Measurements from ENCODE around the gene ANKRD24.
"Not testable (repeated sequence)": the region's sequence is repeated elsewhere in the genome, so short reads cannot be mapped to it uniquely, and the experiment has no call there.

Gene ANKRD24

DNA sequence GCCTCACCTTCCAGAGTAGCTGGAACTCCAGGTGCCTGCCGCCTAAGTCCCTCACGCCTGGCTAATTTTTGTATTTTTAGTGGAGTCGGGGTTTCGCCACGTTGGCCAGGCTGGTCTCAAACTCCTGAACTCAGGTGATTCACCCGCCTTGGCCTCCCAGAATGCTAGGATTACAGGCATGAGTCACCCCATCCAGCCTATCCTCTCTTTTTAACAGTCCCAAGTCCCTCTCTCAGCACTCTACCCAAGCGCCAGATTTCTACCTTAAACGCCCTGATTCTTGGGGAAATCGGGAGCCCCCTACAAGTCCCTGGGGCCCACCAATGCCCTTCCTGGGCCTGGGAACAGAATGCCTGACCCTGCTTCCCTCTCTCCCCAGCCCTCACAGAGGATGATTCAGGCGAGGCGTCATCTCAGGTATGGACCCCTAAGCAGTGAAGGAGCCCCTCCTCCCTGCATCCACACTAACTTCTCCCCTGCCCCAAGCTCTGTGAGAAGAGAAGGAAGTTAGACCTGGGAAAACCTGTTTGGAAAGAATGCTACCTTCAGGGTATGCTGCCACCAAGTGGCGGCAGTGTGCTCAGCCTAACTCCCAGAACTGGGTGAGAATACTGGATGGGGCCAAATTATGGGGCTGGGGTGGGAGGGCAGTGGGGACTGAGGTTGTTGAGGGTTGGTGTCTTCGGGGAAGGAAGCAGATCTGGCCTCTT, 26.1 kb downstream of the ANKRD24 start:
- TF ChIP-seq, protein P1, sequence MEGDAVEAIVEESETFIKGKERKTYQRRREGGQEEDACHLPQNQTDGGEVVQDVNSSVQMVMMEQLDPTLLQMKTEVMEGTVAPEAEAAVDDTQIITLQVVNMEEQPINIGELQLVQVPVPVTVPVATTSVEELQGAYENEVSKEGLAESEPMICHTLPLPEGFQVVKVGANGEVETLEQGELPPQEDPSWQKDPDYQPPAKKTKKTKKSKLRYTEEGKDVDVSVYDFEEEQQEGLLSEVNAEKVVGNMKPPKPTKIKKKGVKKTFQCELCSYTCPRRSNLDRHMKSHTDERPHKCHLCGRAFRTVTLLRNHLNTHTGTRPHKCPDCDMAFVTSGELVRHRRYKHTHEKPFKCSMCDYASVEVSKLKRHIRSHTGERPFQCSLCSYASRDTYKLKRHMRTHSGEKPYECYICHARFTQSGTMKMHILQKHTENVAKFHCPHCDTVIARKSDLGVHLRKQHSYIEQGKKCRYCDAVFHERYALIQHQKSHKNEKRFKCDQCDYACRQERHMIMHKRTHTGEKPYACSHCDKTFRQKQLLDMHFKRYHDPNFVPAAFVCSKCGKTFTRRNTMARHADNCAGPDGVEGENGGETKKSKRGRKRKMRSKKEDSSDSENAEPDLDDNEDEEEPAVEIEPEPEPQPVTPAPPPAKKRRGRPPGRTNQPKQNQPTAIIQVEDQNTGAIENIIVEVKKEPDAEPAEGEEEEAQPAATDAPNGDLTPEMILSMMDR (IDR thresholded peaks at IDR 0.05; ENCODE audit: borderline replicate concordance, control extremely low read depth, extremely low read depth, insufficient read depth, missing control alignments) = peak; percentile 51
- in situ Hi-C loops (cut with MboI; ENCODE audit: low sequenced_read_pairs, unreplicated experiment) = loop anchor here (10.0 kb wide), 1 partner anchor 224 kb away; the partner anchor contains the start of gene EEF2
- peak; percentile 66 for DNase-seq (ENCODE audit: low spot score)

DNA sequence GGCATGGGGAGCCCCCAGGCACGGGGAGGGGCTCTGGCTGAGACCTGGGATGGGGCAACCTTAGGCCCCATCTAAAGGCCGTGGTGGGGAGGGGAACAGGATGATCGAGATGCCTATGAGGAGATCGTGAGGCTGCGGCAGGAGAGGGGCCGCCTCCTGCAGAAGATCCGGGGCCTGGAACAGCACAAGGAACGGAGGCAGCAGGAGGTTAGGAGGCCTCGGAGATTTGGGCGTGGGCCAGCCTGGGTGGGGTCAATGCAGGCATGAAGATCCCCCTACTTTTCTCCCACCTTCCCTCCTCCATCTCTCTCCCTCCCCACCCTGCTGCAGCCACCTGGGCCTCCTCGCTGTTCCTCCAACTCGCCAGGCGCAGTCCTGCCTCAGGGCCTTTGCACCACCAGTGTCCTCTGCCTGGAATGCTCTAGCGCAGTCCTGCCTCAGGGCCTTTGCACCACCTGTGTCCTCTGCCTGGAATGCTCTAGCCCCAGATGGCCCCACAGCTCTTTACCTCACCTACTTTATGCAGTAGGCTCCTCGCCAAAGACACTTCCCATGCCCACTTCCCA, 27.8 kb downstream of the ANKRD24 start:
- TF ChIP-seq, protein P1 (IDR thresholded peaks at IDR 0.05; ENCODE audit: borderline replicate concordance, control extremely low read depth, extremely low read depth, insufficient read depth, missing control alignments) = no peak
- in situ Hi-C loops (cut with MboI; ENCODE audit: low sequenced_read_pairs, unreplicated experiment) = no loop called here
- no peak for DNase-seq (ENCODE audit: low spot score)

DNA sequence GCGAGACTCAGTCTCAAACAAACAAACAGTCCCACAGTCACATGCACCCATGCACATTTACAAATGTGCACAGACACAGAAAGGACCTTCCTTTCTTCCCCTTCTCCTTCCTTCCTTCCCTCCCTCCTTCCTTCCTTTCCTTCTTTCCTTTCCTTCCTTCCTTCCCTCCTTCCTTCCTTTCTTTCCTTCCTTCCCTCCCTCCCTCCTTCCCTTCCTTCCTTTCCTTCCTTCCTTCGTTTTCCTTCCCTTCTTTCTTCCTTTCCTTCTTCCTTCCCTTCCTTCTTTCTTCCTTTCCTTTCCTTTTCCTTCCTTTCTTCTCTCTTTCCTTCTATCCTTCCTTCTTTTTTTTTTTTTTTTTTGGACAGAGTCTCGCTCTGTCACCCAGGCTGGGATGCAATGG, 30.6 kb downstream of the ANKRD24 start:
- DNase-seq (ENCODE audit: low spot score) = no peak
- in situ Hi-C loops (cut with MboI; ENCODE audit: low sequenced_read_pairs, unreplicated experiment) = no loop called here
- TF ChIP-seq, protein P1 (IDR thresholded peaks at IDR 0.05; ENCODE audit: borderline replicate concordance, control extremely low read depth, extremely low read depth, insufficient read depth, missing control alignments) = no peak

DNA sequence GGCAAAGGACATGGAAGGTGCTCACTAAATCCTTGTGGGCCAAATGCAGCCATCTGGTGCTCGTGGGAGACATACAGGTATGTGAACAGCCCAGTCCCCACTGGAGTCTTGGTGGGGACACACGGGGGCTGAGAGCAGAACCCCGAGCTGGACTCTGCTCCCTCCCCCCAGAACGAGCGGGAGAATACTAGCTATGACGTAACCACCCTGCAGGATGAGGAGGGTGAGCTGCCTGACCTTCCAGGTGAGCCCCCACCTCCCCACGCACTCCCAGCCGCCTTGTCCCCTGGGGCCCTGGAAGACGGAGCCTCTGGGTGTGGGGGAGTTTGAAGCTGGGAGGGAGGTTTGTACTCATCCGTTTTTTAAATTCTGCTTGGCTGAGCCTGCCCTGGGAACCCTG, 33.3 kb downstream of the ANKRD24 start:
- DNase-seq (ENCODE audit: low spot score) = no peak
- TF ChIP-seq, protein P1 (IDR thresholded peaks at IDR 0.05; ENCODE audit: borderline replicate concordance, control extremely low read depth, extremely low read depth, insufficient read depth, missing control alignments) = no peak
- in situ Hi-C loops (cut with MboI; ENCODE audit: low sequenced_read_pairs, unreplicated experiment) = no loop called here

DNA sequence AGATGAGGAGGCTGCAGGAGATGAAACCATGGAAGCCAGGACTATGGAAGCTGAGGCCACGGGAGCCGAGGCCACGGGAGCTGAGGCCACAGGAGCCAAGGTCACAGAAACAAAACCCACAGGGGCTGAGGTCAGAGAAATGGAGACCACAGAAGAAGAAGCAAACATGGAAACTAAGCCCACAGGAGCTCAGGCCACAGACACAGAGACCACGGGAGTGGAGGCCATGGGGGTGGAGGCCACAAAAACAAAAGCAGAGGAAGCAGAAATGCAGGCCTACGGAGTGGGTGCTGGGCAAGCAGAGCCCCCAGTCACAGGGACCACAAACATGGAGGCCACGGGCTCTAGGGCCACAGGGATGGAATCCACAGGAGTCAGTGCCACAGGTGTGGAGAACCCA, 34.4 kb downstream of the ANKRD24 start:
- TF ChIP-seq, protein P1 (IDR thresholded peaks at IDR 0.05; ENCODE audit: borderline replicate concordance, control extremely low read depth, extremely low read depth, insufficient read depth, missing control alignments) = no peak
- in situ Hi-C loops (cut with MboI; ENCODE audit: low sequenced_read_pairs, unreplicated experiment) = no loop called here
- DNase-seq (ENCODE audit: low spot score) = no peak

DNA sequence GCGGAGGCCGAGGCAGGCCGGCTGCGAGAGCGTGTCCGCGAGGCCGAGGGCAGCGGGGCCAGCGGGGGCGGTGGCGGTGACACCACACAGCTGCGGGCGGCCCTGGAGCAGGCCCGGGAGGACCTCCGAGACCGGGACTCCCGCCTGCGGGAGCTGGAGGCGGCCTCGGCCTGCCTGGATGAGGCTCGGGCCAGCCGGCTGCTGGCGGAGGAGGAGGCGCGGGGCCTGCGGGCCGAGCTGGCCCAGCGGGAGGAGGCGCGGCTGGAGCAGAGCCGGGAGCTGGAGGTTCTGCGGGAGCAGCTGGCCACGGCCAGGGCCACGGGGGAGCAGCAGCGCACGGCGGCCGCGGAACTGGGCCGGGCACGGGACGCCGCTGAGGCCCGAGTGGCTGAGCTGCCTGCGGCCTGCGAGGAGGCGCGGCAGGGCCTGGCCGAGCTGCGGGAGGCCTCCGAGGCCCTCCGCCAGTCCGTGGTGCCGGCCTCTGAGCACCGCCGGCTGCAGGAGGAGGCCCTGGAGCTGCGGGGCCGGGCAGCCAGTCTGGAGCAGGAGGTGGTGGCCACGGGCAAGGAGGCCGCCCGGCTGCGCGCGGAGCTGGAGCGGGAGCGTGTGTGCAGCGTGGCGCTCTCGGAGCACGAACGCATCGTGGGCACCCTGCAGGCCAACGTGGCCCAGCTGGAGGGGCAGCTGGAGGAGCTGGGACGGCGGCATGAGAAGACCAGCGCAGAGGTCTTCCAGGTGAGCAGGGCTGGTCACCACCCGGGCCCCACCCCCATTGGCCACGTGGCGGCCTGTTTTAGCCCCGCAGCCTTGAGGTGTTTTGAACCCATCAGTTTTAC, 35.2 kb downstream of the ANKRD24 start:
- TF ChIP-seq, protein P1 (IDR thresholded peaks at IDR 0.05; ENCODE audit: borderline replicate concordance, control extremely low read depth, extremely low read depth, insufficient read depth, missing control alignments) = no peak
- in situ Hi-C loops (cut with MboI; ENCODE audit: low sequenced_read_pairs, unreplicated experiment) = no loop called here
- no peak for DNase-seq (ENCODE audit: low spot score)

DNA sequence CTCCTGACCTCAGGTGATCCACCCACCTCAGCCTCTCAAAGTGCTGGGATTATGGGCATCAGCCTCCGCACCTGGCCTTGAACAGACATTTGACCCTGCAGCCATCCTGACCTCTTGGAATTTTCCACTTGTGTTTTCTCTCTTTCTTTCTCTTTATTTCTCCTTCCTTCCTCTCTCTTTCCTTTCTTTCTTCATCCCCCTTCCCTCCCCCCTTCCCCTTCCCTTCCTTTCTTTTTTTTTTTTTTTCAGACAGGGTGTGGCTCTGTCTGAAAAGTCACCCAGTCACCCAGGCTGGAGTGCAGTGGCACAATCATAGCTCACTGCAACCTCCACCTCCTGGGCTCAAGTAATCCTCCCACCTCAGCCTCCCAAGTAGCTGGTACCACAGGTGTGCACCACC, 36.0 kb downstream of the ANKRD24 start:
- in situ Hi-C loops (cut with MboI; ENCODE audit: low sequenced_read_pairs, unreplicated experiment); DNase-seq (ENCODE audit: low spot score): not testable (repeated sequence)

Data from GM13976 (cell line).